Hypothalamus (tissue), 51 donors: Measurements from ENCODE around the gene COQ5.

ENCODE experiments used
- DNase-seq, 51 donors: peaks; one replicate each; lab custom pipeline; 2025; lab: John Stamatoyannopoulos, UW

Gene COQ5

DNA sequence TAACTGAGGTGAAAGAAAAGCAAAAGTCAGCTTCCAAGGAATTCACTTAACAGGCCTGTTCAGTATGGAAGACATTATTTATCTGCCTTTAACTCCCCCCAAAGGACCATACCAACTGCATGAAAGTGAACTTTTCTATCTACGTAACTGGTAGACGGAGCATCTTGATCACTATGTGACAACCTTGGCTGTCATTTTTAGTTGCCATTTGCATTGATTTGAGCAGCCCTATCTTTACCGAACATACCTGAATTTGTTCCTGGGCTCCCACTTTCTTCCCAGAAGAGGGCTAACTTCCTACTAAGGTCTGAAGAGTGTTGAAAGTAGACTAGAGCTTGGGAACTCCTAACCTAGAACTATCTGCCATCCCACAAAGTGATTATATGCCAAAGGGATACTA is 68.8 kb downstream of the COQ5 start:
- DNase-seq = no peak

DNA sequence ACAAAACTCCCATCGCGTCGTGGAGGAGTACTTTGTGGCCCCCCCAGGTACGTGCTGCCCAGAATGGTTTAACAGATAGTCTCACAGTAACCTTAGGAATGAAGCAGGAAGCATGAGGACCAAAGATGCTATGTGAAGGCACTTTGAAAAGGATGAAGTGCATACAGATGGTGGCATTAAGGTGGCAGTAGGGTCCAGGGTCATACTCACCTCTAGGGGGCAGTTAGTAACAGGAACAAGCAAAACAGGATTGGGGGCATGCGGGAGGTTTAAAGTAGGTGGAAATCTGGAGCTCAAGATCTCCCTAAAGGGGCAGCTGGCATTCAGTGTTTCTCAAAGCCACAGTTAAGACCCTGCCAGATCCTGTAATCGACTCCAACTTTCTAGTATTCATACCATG is 71.8 kb downstream of the COQ5 start:
- DNase-seq = no peak

DNA sequence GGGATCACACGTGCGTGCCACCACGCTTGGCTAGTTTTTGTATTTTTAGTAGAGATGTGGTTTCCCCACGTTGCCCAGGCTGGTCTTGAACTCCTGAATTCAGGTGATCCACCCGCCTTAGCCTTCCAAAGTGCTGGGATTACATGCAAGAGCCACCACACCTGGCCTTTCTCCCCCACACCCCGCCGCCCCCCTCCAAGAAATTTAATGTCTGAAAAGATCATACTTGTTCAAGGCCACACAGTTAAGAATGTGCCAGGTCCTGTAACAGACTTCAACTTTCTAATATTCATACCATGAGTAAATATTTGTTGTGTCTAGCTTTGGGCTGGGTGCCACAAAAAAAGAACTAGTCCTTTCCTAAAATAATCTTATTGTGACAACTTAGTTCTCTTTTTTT is 73.7 kb downstream of the COQ5 start:
- DNase-seq = no peak

DNA sequence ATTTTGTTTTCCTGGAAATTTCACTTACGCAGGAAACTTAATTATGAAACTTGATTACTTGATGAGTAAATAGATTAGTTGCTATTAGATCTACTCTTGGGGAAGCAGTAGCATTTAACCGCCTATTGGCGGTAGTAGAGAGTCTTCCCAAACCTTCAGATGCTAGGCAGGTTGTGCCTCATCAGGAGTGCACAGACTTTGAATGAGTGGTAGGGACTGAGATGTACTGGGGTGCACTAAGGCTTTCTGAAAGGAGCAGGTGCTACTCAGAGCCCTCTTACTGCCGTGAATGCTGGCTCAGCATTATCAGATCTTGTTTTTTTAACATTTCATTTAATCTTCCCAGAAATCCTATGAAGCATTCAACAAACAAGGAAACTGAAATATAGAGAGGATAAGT is 75.0 kb downstream of the COQ5 start:
- no peak for DNase-seq
